Gastrocnemius medialis (tissue), 4 donors: Measurements from ENCODE around the gene RYR2. TPM values are rescaled to one million over a fixed set of nuclear protein-coding genes. Genes with fewer than 3 reads are reported as not detected.

Experiments used
- ATAC-seq, 2 donors: fragments of 150-250 bp; one replicate each; pipeline ENCODE4 v1.9.1; 2016
- DNase-seq, 2 donors: peaks; one replicate each; pipeline ENCODE4 v3.0.0-alpha.2; 2019
- H3K27ac ChIP-seq, 4 donors: fragments of 200-600 bp; sonication (generic); 1 replicate in 1 of 4; 2 replicates in 3 of 4; pipeline ENCODE4 v1.5.1; 2016 to 2018; ENCODE audit warnings: mild to moderate bottlenecking in 2 of 4, moderate library complexity in 1 of 4
- H3K27me3 ChIP-seq, 3 donors: fragments of 200-600 bp; sonication (generic) in 2 of 3; 1 replicate in 1 of 3; 2 replicates in 2 of 3; pipeline versions ENCODE4 v1.5.1 to v1.6.0; 2016 to 2019; ENCODE audit warnings: mild to moderate bottlenecking in 1 of 3, moderate library complexity in 1 of 3
- H3K36me3 ChIP-seq, 2 donors: fragments of 200-600 bp; sonication (generic) in 1 of 2; one replicate each; pipeline ENCODE4 v1.5.1; 2017 to 2018
- H3K4me1 ChIP-seq, 2 donors: fragments of 200-600 bp; sonication (generic) in 1 of 2; one replicate each; pipeline ENCODE4 v1.5.1; 2016 to 2017; ENCODE audit warnings: mild to moderate bottlenecking in 2 of 2
- H3K4me3 ChIP-seq, 4 donors: fragments of 200-600 bp; sonication (generic) in 3 of 4; 1 replicate in 1 of 4; 2 replicates in 3 of 4; pipeline ENCODE4 v1.5.1; 2016 to 2019; ENCODE audit warnings: mild to moderate bottlenecking in 2 of 4
- H3K9me3 ChIP-seq, 3 donors: fragments of 200-600 bp; sonication (generic) in 2 of 3; 1 replicate in 1 of 3; 2 replicates in 2 of 3; pipeline ENCODE4 v1.5.1; 2016 to 2019
- POLR2A ChIP-seq, 2 donors: fragments of 450-650 bp; IDR thresholded peaks; one replicate each; pipeline ENCODE4 v1.6.1; 2017; ENCODE audit warnings: antibody characterized with exemption in 2 of 2, mild to moderate bottlenecking in 2 of 2, moderate library complexity in 2 of 2
- in situ Hi-C, 4 donors: fragments of 200-750 bp; cut with MboI; loops; one replicate each; pipeline versions ENCODE4 v1.15.0 to v1.8.0; 2017; ENCODE audit warnings: low sequenced_read_pairs in 4 of 4
- intact Hi-C: fragments of 100-400 bp; cut with DNase I; formaldehyde crosslinking; loops from one replicate; pipeline ENCODE4 v1.15.1; 2023; ENCODE audit warnings: low total_unique reads
- total RNA-seq, 4 donors: library from RNA; depleted of rRNA; stranded (reverse); fragments of >200 nt; gene quantifications; one replicate each; pipeline versions ENCODE4 v1.1.0 to v1.2.3, GENCODE V29; 2016
- TF ChIP-seq, protein P1 (sequence below), 5 experiments: fragments of 450-650 bp in 3 of 5; fragments of 200-600 bp in 2 of 5; sonication (generic) in 2 of 5; IDR thresholded peaks in 4 of 5; conservative IDR thresholded peaks in 1 of 5; 1 replicate in 4 of 5; 2 replicates in 1 of 5; pipeline ENCODE4 v1.5.1; 2016 to 2019; ENCODE audit warnings: antibody characterized with exemption in 5 of 5, mild to moderate bottlenecking in 3 of 5, moderate library complexity in 3 of 5

RYR2 gene
- total RNA-seq, 4 donors from 2014 or later, result 0.04 to 0.16 (median 0.07) TPM

DNA sequence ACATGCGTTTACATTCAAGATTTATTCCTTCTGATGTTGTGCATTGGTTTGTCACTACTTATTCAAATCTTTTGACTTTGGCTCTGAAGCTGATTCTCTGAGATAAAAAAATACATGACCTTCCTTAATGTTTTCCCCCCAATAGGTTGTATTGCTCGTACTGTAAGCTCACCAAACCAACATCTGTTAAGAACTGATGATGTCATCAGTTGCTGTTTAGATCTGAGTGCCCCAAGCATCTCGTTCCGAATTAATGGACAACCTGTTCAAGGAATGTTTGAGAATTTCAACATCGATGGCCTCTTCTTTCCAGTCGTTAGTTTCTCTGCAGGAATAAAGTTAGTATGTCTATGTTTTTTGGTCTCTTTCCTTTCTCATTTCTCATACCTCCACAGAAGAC, 458.6 kb downstream of the RYR2 start:
- Histone ChIP-seq H3K9me3 (no peaks in the 10 kb centered on the region), H3K4me1 (no peaks in the 10 kb centered on the region), H3K4me3 (no peak overlapping the region), H3K27ac (no peak overlapping the region), H3K36me3 (no peaks in the 10 kb centered on the region), H3K27me3 (no peaks in the 10 kb centered on the region)
- no peak for DNase-seq
- in situ Hi-C loops (no loop called here), intact Hi-C loops (no loop called here)
- ATAC-seq, result no peak
- TF ChIP-seq, protein P1, sequence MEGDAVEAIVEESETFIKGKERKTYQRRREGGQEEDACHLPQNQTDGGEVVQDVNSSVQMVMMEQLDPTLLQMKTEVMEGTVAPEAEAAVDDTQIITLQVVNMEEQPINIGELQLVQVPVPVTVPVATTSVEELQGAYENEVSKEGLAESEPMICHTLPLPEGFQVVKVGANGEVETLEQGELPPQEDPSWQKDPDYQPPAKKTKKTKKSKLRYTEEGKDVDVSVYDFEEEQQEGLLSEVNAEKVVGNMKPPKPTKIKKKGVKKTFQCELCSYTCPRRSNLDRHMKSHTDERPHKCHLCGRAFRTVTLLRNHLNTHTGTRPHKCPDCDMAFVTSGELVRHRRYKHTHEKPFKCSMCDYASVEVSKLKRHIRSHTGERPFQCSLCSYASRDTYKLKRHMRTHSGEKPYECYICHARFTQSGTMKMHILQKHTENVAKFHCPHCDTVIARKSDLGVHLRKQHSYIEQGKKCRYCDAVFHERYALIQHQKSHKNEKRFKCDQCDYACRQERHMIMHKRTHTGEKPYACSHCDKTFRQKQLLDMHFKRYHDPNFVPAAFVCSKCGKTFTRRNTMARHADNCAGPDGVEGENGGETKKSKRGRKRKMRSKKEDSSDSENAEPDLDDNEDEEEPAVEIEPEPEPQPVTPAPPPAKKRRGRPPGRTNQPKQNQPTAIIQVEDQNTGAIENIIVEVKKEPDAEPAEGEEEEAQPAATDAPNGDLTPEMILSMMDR (IDR thresholded peaks at IDR 0.05 in 4 of 5, conservative IDR thresholded peaks at IDR 0.05 in 1 of 5), result no peak
- TF ChIP-seq POLR2A (IDR thresholded peaks at IDR 0.05), result no peak

DNA sequence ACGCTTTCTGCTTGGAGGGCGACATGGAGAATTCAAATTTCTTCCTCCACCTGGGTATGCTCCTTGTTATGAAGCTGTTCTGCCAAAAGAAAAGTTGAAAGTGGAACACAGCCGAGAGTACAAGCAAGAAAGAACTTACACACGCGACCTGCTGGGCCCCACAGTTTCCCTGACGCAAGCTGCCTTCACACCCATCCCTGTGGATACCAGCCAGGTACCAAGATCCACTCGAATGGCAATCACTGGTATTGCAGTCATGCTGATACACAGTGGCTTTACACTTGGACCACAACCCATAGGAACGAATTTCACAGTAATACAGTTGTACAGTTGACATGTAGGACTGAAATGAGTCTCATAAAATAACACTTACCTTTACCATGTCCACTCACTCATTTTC, 461.3 kb downstream of the RYR2 start:
- Histone ChIP-seq H3K4me1 (no peaks in the 10 kb centered on the region), H3K9me3 (no peaks in the 10 kb centered on the region), H3K4me3 (no peak overlapping the region), H3K27ac (no peak overlapping the region), H3K27me3 (no peaks in the 10 kb centered on the region), H3K36me3 (no peaks in the 10 kb centered on the region)
- TF ChIP-seq POLR2A (IDR thresholded peaks at IDR 0.05), result no peak
- intact Hi-C loops (no loop called here), in situ Hi-C loops (no loop called here)
- DNase-seq (no peak), ATAC-seq (no peak)

DNA sequence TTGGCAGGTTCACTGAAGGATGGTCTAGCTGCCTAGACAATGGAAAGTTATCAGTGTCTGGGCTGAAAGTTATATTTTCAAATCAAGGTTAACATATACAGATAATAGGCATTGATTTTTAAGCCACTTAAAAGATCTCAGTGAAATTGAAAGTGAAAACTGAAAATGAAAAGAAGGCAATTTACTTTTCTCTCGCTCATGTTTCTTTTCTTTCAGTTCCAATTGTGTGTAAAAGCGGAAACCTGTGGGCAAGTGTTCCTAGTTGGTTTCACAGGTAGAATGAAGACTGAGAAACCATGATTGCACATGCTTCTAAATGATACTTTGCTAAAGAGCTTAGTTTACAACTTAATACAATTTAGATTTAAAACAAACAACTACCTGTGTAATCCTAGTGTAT, 465.0 kb downstream of the RYR2 start:
- ATAC-seq, result no peak
- H3K27me3 ChIP-seq, result no peaks in the 10 kb centered on the region
- intact Hi-C loops (no loop called here), in situ Hi-C loops (no loop called here)
- DNase-seq, result no peak
- H3K9me3 ChIP-seq, result no peaks in the 10 kb centered on the region
- H3K27ac ChIP-seq, result no peak overlapping the region
- no peaks in the 10 kb centered on the region for H3K36me3 ChIP-seq
- TF ChIP-seq, protein P1 (IDR thresholded peaks at IDR 0.05 in 4 of 5, conservative IDR thresholded peaks at IDR 0.05 in 1 of 5), result no peak
- no peak for TF ChIP-seq POLR2A (IDR thresholded peaks at IDR 0.05)
- no peak overlapping the region for H3K4me3 ChIP-seq
- H3K4me1 ChIP-seq, result no peaks in the 10 kb centered on the region

DNA sequence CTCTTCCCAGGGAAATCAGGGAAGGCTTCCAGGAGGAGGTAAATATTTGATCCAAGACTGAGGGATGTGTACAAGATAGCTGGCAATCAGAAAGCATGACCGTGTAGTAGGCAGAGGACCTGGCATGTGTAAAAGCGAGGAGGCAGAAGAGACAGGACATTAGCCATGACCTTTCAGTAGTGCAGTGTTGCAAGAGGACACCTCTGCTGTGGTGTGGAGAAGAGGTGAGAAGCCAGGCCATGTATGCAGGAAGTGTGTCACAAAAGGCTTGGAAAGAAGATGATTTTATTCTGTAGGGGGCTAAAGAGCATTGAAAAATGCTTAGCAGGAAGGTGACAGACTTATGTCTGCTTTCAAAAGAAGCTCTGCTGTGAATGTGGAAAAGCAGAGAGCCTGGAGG, 467.8 kb downstream of the RYR2 start:
- Histone ChIP-seq H3K4me3 (no peak overlapping the region), H3K36me3 (no peaks in the 10 kb centered on the region), H3K9me3 (no peaks in the 10 kb centered on the region), H3K27ac (no peak overlapping the region), H3K4me1 (no peaks in the 10 kb centered on the region), H3K27me3 (no peaks in the 10 kb centered on the region)
- ATAC-seq (no peak), DNase-seq (no peak)
- in situ Hi-C loops (no loop called here), intact Hi-C loops (no loop called here)
- TF ChIP-seq, protein P1 (IDR thresholded peaks at IDR 0.05 in 4 of 5, conservative IDR thresholded peaks at IDR 0.05 in 1 of 5), result no peak
- TF ChIP-seq POLR2A (IDR thresholded peaks at IDR 0.05), result no peak

DNA sequence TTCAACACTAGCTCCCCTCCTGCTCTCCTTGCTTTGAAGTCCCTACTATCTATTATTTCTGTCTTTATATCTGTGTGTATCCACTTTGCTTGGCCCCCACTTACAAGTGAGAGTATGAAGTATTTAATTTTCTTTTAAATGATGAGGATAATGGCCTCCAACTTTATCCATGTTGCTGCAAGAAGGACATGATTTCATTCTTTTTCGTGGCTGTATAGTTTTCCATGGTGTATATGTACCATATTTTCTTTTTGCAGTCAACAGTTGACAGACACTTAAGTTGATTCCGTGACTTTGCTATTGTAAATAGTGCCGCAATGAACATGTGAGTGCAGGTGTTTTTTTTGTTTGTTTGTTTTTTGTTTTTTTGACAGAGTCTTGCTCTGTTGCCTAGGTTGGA, 483.1 kb downstream of the RYR2 start:
- TF ChIP-seq POLR2A (IDR thresholded peaks at IDR 0.05), result no peak
- TF ChIP-seq, protein P1 (IDR thresholded peaks at IDR 0.05 in 4 of 5, conservative IDR thresholded peaks at IDR 0.05 in 1 of 5), result no peak
- no peaks in the 10 kb centered on the region for H3K27me3 ChIP-seq
- H3K9me3 ChIP-seq, result no peaks in the 10 kb centered on the region
- intact Hi-C loops, result no loop called here
- no peak overlapping the region for H3K27ac ChIP-seq
- no peaks in the 10 kb centered on the region for H3K4me1 ChIP-seq
- in situ Hi-C loops, result no loop called here
- no peak overlapping the region for H3K4me3 ChIP-seq
- no peak for ATAC-seq
- no peaks in the 10 kb centered on the region for H3K36me3 ChIP-seq
- DNase-seq, result no peak
